WTC11 (cell line): ENCODE results near the gene ARHGAP15. TPM values are rescaled to one million over a fixed set of nuclear protein-coding genes. Genes with fewer than 3 reads are reported as not detected.

Source experiments
- ATAC-seq: fragments of 200-7000 bp; cut with Tn5 transposase; 2 replicates; pipeline ENCODE4 v1.10.0; 2021; ENCODE audit warnings: mild to moderate bottlenecking, moderate library complexity
- CTCF ChIA-PET: fragments of 300-600 bp; sonication (Branson Sonifier 250); formaldehyde crosslinking; loops from one replicate; lab custom pipeline; 2021; ENCODE audit warnings: antibody characterized with exemption; lab: Charles Lee
- POLR2A ChIA-PET: fragments of 350-600 bp; sonication (Branson Sonifier 250); formaldehyde crosslinking; loops from one replicate; lab custom pipeline; 2021; ENCODE audit warnings: antibody characterized with exemption; lab: Charles Lee
- DNase-seq: peaks from one replicate; pipeline ENCODE4 v3.0.0; 2021; ENCODE audit warnings: low spot score
- H3K27ac Mint-ChIP-seq: 2 replicates; pipeline ENCODE4 v1.8.0; 2021; ENCODE audit warnings: mixed read lengths
- H3K27me3 Mint-ChIP-seq: 2 replicates; pipeline ENCODE4 v1.8.0; 2021; ENCODE audit warnings: low read depth, mild to moderate bottlenecking, moderate library complexity, mixed read lengths
- H3K36me3 Mint-ChIP-seq: 2 replicates; pipeline ENCODE4 v1.8.0; 2021; ENCODE audit warnings: mixed read lengths
- H3K4me1 Mint-ChIP-seq: 2 replicates; pipeline ENCODE4 v1.8.0; 2022; ENCODE audit warnings: mixed read lengths
- H3K4me3 Mint-ChIP-seq: 2 replicates; pipeline ENCODE4 v1.8.0; 2021; ENCODE audit warnings: mild to moderate bottlenecking, moderate library complexity, mixed read lengths
- H3K9me3 Mint-ChIP-seq: 2 replicates; pipeline ENCODE4 v1.8.0; 2021; ENCODE audit warnings: mixed read lengths
- ATF3 ChIP-seq: sonication (generic); formaldehyde crosslinking; conservative IDR thresholded peaks from 2 replicates; pipeline ENCODE4 v1.8.1; 2022; ENCODE audit warnings: mild to moderate bottlenecking, missing genetic modification reagents
- CREB1 ChIP-seq: sonication (generic); formaldehyde crosslinking; IDR thresholded peaks from 2 replicates; pipeline ENCODE4 v1.8.0; 2023; ENCODE audit warnings: mild to moderate bottlenecking, missing genetic modification reagents
- ELF4 ChIP-seq: sonication (generic); formaldehyde crosslinking; IDR thresholded peaks from 2 replicates; pipeline ENCODE4 v1.8.1; 2022; ENCODE audit warnings: low read depth, mild to moderate bottlenecking, moderate library complexity, missing genetic modification reagents
- ERG ChIP-seq: fragments of 250-450 bp; sonication (Bioruptor Pico); IDR thresholded peaks from 2 replicates; pipeline ENCODE4 v1.8.0; 2021; ENCODE audit warnings: mild to moderate bottlenecking
- ETV6 ChIP-seq: sonication (generic); formaldehyde crosslinking; IDR thresholded peaks from 2 replicates; pipeline ENCODE4 v1.8.1; 2022; ENCODE audit warnings: mild to moderate bottlenecking, missing genetic modification reagents
- FOXK1 ChIP-seq: sonication (generic); formaldehyde crosslinking; IDR thresholded peaks from 2 replicates; pipeline ENCODE4 v1.8.0; 2022; ENCODE audit warnings: mild to moderate bottlenecking, moderate library complexity, missing genetic modification reagents
- JAZF1 ChIP-seq: fragments of 250-450 bp; sonication (Bioruptor Pico); IDR thresholded peaks from 2 replicates; pipeline ENCODE4 v1.9.0; 2021; ENCODE audit warnings: moderate library complexity, mild to moderate bottlenecking, inconsistent platforms
- JUN ChIP-seq: sonication (generic); formaldehyde crosslinking; IDR thresholded peaks from 2 replicates; pipeline ENCODE4 v1.8.0; 2023; ENCODE audit warnings: mild to moderate bottlenecking, missing genetic modification reagents
- KAT7 ChIP-seq: sonication (generic); formaldehyde crosslinking; IDR thresholded peaks from 2 replicates; pipeline ENCODE4 v1.8.1; 2023; ENCODE audit warnings: missing genetic modification reagents, mild to moderate bottlenecking, borderline replicate concordance
- NR2C2 ChIP-seq: sonication (generic); formaldehyde crosslinking; IDR thresholded peaks from 2 replicates; pipeline ENCODE4 v1.8.0; 2022; ENCODE audit warnings: mild to moderate bottlenecking, missing genetic modification reagents
- NR3C1 ChIP-seq: sonication (generic); formaldehyde crosslinking; conservative IDR thresholded peaks from 2 replicates; pipeline ENCODE4 v1.8.1; 2023; ENCODE audit warnings: low read depth, mild to moderate bottlenecking, missing genetic modification reagents
- PREB ChIP-seq: sonication (generic); formaldehyde crosslinking; IDR thresholded peaks from 2 replicates; pipeline ENCODE4 v1.8.1; 2022; ENCODE audit warnings: mild to moderate bottlenecking, missing genetic modification reagents, moderate library complexity, borderline replicate concordance
- PRRX2 ChIP-seq: fragments of 250-450 bp; sonication (Bioruptor Pico); IDR thresholded peaks from 2 replicates; pipeline ENCODE4 v1.8.0; 2021; ENCODE audit warnings: mild to moderate bottlenecking
- RELA ChIP-seq: sonication (generic); formaldehyde crosslinking; IDR thresholded peaks from 2 replicates; pipeline ENCODE4 v1.8.1; 2022; ENCODE audit warnings: missing genetic modification reagents, mild to moderate bottlenecking, borderline replicate concordance
- ZNF232 ChIP-seq: sonication (generic); formaldehyde crosslinking; IDR thresholded peaks from 2 replicates; pipeline ENCODE4 v1.8.0; 2022; ENCODE audit warnings: mild to moderate bottlenecking, missing genetic modification reagents
- ZNF396 ChIP-seq: fragments of 250-450 bp; sonication (Bioruptor Pico); IDR thresholded peaks from 2 replicates; pipeline ENCODE4 v1.8.0; 2021; ENCODE audit warnings: mild to moderate bottlenecking, moderate library complexity, borderline replicate concordance
- ZSCAN18 ChIP-seq: fragments of 250-450 bp; sonication (Bioruptor Pico); IDR thresholded peaks from 2 replicates; pipeline ENCODE4 v2.1.2; 2022; ENCODE audit warnings: mild to moderate bottlenecking, moderate library complexity
- total RNA-seq: library from RNA; stranded (reverse); gene quantifications from 3 replicates; pipeline ENCODE4 v1.2.3, GENCODE V29; 2021
- TF ChIP-seq, protein P1 (sequence below): sonication (generic); formaldehyde crosslinking; IDR thresholded peaks from 2 replicates; pipeline ENCODE4 v1.8.1; 2023; ENCODE audit warnings: mild to moderate bottlenecking, moderate library complexity, missing genetic modification reagents
- TF ChIP-seq, protein P2 (sequence below): fragments of 200-600 bp; IDR thresholded peaks from 2 replicates; pipeline ENCODE4 v1.8.0; 2022; ENCODE audit warnings: antibody characterized with exemption
- TF ChIP-seq, protein P3 (sequence below): sonication (generic); formaldehyde crosslinking; IDR thresholded peaks from 2 replicates; pipeline ENCODE4 v1.8.1; 2022; ENCODE audit warnings: low read depth, mild to moderate bottlenecking, moderate library complexity, missing genetic modification reagents, borderline replicate concordance

Gene ARHGAP15
- total RNA-seq, 1 experiment from 2014 or later: 0.28 TPM

- H3K4me1 Mint-ChIP-seq: peaks cover 10% of the 10 kb centered on the region
- no peak for DNase-seq
- no peaks in the 10 kb centered on the region; the same call in 1 of the 2 replicates for H3K27me3 Mint-ChIP-seq
- H3K4me3 Mint-ChIP-seq: no peak overlapping the region
- no peaks in the 10 kb centered on the region for H3K36me3 Mint-ChIP-seq
- CTCF ChIA-PET: interaction anchor here (1.3 kb wide), 1 partner anchor 111 kb away, joined by 5 read pairs; no protein-coding TSS in a partner anchor
- TF ChIP-seq FOXK1 (CRISPR knock-in tag): no peak
- TF ChIP-seq, protein P1, sequence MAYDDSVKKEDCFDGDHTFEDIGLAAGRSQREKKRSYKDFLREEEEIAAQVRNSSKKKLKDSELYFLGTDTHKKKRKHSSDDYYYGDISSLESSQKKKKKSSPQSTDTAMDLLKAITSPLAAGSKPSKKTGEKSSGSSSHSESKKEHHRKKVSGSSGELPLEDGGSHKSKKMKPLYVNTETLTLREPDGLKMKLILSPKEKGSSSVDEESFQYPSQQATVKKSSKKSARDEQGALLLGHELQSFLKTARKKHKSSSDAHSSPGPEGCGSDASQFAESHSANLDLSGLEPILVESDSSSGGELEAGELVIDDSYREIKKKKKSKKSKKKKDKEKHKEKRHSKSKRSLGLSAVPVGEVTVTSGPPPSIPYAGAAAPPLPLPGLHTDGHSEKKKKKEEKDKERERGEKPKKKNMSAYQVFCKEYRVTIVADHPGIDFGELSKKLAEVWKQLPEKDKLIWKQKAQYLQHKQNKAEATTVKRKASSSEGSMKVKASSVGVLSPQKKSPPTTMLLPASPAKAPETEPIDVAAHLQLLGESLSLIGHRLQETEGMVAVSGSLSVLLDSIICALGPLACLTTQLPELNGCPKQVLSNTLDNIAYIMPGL (CRISPR knock-in tag): no peak
- no peak for TF ChIP-seq ZSCAN18 (CRISPR knock-in tag)
- no peak for TF ChIP-seq JAZF1 (CRISPR knock-in tag)
- no peak for TF ChIP-seq ELF4 (CRISPR knock-in tag)
- TF ChIP-seq ZNF396: no peak
- TF ChIP-seq RELA: no peak
- no peak for TF ChIP-seq ERG
- no peak for TF ChIP-seq ETV6 (CRISPR knock-in tag)
- no peak for TF ChIP-seq PREB
- TF ChIP-seq, protein P2, sequence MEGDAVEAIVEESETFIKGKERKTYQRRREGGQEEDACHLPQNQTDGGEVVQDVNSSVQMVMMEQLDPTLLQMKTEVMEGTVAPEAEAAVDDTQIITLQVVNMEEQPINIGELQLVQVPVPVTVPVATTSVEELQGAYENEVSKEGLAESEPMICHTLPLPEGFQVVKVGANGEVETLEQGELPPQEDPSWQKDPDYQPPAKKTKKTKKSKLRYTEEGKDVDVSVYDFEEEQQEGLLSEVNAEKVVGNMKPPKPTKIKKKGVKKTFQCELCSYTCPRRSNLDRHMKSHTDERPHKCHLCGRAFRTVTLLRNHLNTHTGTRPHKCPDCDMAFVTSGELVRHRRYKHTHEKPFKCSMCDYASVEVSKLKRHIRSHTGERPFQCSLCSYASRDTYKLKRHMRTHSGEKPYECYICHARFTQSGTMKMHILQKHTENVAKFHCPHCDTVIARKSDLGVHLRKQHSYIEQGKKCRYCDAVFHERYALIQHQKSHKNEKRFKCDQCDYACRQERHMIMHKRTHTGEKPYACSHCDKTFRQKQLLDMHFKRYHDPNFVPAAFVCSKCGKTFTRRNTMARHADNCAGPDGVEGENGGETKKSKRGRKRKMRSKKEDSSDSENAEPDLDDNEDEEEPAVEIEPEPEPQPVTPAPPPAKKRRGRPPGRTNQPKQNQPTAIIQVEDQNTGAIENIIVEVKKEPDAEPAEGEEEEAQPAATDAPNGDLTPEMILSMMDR: no peak
- no peak for TF ChIP-seq ATF3 (CRISPR knock-in tag)
- no peak for TF ChIP-seq NR2C2 (CRISPR knock-in tag)
- no peak for TF ChIP-seq NR3C1 (CRISPR knock-in tag)
- TF ChIP-seq CREB1: no peak
- no peak for TF ChIP-seq ZNF232 (CRISPR knock-in tag)
- TF ChIP-seq JUN (CRISPR knock-in tag): no peak
- no peak for TF ChIP-seq PRRX2
- TF ChIP-seq, protein P3, sequence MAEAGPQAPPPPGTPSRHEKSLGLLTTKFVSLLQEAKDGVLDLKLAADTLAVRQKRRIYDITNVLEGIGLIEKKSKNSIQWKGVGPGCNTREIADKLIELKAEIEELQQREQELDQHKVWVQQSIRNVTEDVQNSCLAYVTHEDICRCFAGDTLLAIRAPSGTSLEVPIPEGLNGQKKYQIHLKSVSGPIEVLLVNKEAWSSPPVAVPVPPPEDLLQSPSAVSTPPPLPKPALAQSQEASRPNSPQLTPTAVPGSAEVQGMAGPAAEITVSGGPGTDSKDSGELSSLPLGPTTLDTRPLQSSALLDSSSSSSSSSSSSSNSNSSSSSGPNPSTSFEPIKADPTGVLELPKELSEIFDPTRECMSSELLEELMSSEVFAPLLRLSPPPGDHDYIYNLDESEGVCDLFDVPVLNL (CRISPR knock-in tag): no peak
- no peak for TF ChIP-seq KAT7 (CRISPR knock-in tag)
- TF ChIP-seq, all 79 proteins: peak for 0
- Mint-ChIP-seq H3K9me3 (no peaks in the 10 kb centered on the region), H3K27ac (no peak overlapping the region)
- POLR2A ChIA-PET: no interaction called here
- ATAC-seq: no peak
Observed at GRCh38 chr2:143148757-143149156, 19.5 kb downstream of the ARHGAP15 start.
